Measurements from ENCODE around the gene LHFPL3. TPM values are rescaled to one million over a fixed set of nuclear protein-coding genes. Genes with fewer than 3 reads are reported as not detected.

Gene LHFPL3
- total and polyA plus RNA-seq, 2 of the 13 experiments (the other 11 are each of a cell fraction or from before 2014, with no cell fraction given), result not detected

DNA sequence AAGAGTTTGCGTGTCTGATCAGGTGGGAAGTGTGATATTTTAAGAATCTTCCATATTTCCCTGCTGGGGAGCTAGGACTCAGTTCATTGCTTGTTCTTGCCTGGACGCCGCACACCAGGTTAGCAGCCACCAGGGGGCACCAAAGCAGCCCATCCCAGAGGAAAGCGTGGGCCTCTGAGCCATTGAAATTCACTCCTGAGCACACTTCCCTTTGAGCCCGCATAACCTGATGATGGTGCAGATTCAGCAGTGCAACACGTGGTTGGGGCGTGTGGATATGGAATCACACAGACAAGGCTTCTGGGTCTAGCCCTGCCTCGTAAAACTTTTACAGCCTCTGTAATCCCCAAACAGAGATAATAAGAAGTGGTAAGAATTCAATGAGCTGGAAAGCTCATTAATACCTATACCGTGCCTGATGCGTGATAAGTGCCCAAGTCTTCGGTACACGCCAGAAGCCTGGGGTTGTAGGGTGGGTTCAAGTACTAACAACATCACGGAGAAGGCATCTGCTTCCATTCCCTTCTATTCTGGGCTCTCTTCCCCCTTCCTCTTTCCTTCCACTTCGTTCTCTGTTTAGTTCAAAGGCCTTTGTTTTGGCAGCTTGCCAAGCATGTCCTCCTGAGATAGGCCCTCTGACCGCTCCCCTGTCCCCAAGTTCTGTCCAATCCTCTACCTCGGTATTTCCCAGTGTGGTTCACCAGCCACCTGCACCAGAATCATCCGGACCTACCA is 555.5 kb downstream of the LHFPL3 start (continued):
- TF ChIP-seq, protein P1, sequence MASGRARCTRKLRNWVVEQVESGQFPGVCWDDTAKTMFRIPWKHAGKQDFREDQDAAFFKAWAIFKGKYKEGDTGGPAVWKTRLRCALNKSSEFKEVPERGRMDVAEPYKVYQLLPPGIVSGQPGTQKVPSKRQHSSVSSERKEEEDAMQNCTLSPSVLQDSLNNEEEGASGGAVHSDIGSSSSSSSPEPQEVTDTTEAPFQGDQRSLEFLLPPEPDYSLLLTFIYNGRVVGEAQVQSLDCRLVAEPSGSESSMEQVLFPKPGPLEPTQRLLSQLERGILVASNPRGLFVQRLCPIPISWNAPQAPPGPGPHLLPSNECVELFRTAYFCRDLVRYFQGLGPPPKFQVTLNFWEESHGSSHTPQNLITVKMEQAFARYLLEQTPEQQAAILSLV (CRISPR knock-in tag; IDR thresholded peaks at IDR 0.05; ENCODE audit: borderline replicate concordance), result no peak
- no peak for TF ChIP-seq ZNF33B (CRISPR knock-in tag; IDR thresholded peaks at IDR 0.05)
- no peak for TF ChIP-seq ZNF878 (CRISPR knock-in tag; IDR thresholded peaks at IDR 0.05)
- TF ChIP-seq ZNF691 (CRISPR knock-in tag; IDR thresholded peaks at IDR 0.05; ENCODE audit: borderline replicate concordance, low read depth), result no peak
- TF ChIP-seq SMAD1 (CRISPR knock-in tag; IDR thresholded peaks at IDR 0.05; ENCODE audit: borderline replicate concordance, low read depth), result no peak
- TF ChIP-seq, protein P2, sequence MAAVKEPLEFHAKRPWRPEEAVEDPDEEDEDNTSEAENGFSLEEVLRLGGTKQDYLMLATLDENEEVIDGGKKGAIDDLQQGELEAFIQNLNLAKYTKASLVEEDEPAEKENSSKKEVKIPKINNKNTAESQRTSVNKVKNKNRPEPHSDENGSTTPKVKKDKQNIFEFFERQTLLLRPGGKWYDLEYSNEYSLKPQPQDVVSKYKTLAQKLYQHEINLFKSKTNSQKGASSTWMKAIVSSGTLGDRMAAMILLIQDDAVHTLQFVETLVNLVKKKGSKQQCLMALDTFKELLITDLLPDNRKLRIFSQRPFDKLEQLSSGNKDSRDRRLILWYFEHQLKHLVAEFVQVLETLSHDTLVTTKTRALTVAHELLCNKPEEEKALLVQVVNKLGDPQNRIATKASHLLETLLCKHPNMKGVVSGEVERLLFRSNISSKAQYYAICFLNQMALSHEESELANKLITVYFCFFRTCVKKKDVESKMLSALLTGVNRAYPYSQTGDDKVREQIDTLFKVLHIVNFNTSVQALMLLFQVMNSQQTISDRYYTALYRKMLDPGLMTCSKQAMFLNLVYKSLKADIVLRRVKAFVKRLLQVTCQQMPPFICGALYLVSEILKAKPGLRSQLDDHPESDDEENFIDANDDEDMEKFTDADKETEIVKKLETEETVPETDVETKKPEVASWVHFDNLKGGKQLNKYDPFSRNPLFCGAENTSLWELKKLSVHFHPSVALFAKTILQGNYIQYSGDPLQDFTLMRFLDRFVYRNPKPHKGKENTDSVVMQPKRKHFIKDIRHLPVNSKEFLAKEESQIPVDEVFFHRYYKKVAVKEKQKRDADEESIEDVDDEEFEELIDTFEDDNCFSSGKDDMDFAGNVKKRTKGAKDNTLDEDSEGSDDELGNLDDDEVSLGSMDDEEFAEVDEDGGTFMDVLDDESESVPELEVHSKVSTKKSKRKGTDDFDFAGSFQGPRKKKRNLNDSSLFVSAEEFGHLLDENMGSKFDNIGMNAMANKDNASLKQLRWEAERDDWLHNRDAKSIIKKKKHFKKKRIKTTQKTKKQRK (IDR thresholded peaks at IDR 0.05; ENCODE audit: low read length), result no peak
- TF ChIP-seq MTA1 (CRISPR knock-in tag; IDR thresholded peaks at IDR 0.05; ENCODE audit: borderline replicate concordance), result no peak
- TF ChIP-seq, protein P3, sequence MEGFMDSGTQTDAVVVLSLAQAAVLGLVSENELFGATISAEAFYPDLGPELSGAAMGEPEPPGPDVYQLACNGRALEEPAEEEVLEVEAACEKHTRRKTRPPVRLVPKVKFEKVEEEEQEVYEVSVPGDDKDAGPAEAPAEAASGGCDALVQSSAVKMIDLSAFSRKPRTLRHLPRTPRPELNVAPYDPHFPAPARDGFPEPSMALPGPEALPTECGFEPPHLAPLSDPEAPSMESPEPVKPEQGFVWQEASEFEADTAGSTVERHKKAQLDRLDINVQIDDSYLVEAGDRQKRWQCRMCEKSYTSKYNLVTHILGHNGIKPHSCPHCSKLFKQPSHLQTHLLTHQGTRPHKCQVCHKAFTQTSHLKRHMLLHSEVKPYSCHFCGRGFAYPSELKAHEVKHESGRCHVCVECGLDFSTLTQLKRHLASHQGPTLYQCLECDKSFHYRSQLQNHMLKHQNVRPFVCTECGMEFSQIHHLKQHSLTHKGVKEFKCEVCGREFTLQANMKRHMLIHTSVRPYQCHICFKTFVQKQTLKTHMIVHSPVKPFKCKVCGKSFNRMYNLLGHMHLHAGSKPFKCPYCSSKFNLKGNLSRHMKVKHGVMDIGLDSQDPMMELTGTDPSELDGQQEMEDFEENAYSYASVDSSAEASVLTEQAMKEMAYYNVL (CRISPR knock-in tag; IDR thresholded peaks at IDR 0.05; ENCODE audit: borderline replicate concordance), result no peak
- TF ChIP-seq, protein P4, sequence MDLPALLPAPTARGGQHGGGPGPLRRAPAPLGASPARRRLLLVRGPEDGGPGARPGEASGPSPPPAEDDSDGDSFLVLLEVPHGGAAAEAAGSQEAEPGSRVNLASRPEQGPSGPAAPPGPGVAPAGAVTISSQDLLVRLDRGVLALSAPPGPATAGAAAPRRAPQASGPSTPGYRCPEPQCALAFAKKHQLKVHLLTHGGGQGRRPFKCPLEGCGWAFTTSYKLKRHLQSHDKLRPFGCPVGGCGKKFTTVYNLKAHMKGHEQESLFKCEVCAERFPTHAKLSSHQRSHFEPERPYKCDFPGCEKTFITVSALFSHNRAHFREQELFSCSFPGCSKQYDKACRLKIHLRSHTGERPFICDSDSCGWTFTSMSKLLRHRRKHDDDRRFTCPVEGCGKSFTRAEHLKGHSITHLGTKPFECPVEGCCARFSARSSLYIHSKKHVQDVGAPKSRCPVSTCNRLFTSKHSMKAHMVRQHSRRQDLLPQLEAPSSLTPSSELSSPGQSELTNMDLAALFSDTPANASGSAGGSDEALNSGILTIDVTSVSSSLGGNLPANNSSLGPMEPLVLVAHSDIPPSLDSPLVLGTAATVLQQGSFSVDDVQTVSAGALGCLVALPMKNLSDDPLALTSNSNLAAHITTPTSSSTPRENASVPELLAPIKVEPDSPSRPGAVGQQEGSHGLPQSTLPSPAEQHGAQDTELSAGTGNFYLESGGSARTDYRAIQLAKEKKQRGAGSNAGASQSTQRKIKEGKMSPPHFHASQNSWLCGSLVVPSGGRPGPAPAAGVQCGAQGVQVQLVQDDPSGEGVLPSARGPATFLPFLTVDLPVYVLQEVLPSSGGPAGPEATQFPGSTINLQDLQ (CRISPR knock-in tag; IDR thresholded peaks at IDR 0.05), result no peak
- no peak for TF ChIP-seq MATR3 (CRISPR knock-in tag; IDR thresholded peaks at IDR 0.05)
- TF ChIP-seq, protein P5, sequence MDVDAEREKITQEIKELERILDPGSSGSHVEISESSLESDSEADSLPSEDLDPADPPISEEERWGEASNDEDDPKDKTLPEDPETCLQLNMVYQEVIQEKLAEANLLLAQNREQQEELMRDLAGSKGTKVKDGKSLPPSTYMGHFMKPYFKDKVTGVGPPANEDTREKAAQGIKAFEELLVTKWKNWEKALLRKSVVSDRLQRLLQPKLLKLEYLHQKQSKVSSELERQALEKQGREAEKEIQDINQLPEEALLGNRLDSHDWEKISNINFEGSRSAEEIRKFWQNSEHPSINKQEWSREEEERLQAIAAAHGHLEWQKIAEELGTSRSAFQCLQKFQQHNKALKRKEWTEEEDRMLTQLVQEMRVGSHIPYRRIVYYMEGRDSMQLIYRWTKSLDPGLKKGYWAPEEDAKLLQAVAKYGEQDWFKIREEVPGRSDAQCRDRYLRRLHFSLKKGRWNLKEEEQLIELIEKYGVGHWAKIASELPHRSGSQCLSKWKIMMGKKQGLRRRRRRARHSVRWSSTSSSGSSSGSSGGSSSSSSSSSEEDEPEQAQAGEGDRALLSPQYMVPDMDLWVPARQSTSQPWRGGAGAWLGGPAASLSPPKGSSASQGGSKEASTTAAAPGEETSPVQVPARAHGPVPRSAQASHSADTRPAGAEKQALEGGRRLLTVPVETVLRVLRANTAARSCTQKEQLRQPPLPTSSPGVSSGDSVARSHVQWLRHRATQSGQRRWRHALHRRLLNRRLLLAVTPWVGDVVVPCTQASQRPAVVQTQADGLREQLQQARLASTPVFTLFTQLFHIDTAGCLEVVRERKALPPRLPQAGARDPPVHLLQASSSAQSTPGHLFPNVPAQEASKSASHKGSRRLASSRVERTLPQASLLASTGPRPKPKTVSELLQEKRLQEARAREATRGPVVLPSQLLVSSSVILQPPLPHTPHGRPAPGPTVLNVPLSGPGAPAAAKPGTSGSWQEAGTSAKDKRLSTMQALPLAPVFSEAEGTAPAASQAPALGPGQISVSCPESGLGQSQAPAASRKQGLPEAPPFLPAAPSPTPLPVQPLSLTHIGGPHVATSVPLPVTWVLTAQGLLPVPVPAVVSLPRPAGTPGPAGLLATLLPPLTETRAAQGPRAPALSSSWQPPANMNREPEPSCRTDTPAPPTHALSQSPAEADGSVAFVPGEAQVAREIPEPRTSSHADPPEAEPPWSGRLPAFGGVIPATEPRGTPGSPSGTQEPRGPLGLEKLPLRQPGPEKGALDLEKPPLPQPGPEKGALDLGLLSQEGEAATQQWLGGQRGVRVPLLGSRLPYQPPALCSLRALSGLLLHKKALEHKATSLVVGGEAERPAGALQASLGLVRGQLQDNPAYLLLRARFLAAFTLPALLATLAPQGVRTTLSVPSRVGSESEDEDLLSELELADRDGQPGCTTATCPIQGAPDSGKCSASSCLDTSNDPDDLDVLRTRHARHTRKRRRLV (CRISPR knock-in tag; IDR thresholded peaks at IDR 0.05), result no peak
- TF ChIP-seq ZFP36L1 (CRISPR knock-in tag; IDR thresholded peaks at IDR 0.05), result no peak
